HCT116 (cell line): ENCODE data around the gene NDUFB10. TPM values are rescaled to one million over a fixed set of nuclear protein-coding genes. Genes with fewer than 3 reads are reported as not detected.

ENCODE experiments used
- ATAC-seq: fragments of 200-7000 bp; cut with Tn5 transposase; 2 replicates; pipeline ENCODE4 v1.9.1; 2020; ENCODE audit warnings: mild to moderate bottlenecking, moderate library complexity
- BruUV-seq: library from RNA; stranded (reverse); fragments of 400-500 nt; replicated peaks from 2 replicates; lab custom pipeline; 2021; lab: Mats Ljungman, UMichigan
- CTCF ChIA-PET: fragments of 300-600 bp; sonication (Branson Sonifier 250); formaldehyde crosslinking; loops from one replicate; lab custom pipeline; 2021; ENCODE audit warnings: antibody characterized with exemption; lab: Charles Lee
- POLR2A ChIA-PET: fragments of 300-600, 350-600 bp; sonication (Branson Sonifier 250); formaldehyde crosslinking; loops from one replicate; lab custom pipeline; 2021; ENCODE audit warnings: antibody characterized with exemption; lab: Charles Lee
- RAD21 ChIA-PET, 2 experiments: fragments of 300-600 bp; sonication (Branson Sonifier 250); formaldehyde crosslinking; loops; one replicate each; lab custom pipeline; 2023; ENCODE audit warnings: low total read pairs in 2 of 2; ENCODE audit not compliant: uncharacterized antibody in 2 of 2, unreplicated experiment in 2 of 2, low non-redundant PET in 1 of 2; lab: Charles Lee
- DNase-seq: peaks from one replicate; pipeline ENCODE4 v3.0.0-alpha.2; 2010; ENCODE audit warnings: low read depth, low spot score
- H2AFZ ChIP-seq: fragments of 200-600 bp; shearing (Covaris generic), sonication (generic); 2 replicates; pipeline ENCODE4 v1.6.1; 2017; ENCODE audit warnings: low read depth, mixed run types, mixed read lengths, antibody characterized with exemption, low read length; ENCODE audit not compliant: poor library complexity, severe bottlenecking
- H3K27ac ChIP-seq: 2 replicates; pipeline ENCODE4 v1.5.1; 2012; ENCODE audit warnings: low read depth, low read length
- H3K27me3 ChIP-seq: fragments of 200-600 bp; sonication (generic); 2 replicates; pipeline ENCODE4 v1.6.1; 2016; ENCODE audit warnings: mixed run types, low read length, mixed read lengths; ENCODE audit not compliant: insufficient read depth
- H3K36me3 ChIP-seq, 2 experiments: fragments of 200-500 bp in 1 of 2; fragments of 200-600 bp in 1 of 2; sonication (Bioruptor generic) in 1 of 2; sonication (generic) in 1 of 2; 2 replicates each; pipeline versions ENCODE4 v1.5.1 to v1.6.1; 2014 to 2016; ENCODE audit warnings: low read length in 2 of 2, inconsistent platforms in 1 of 2, mixed read lengths in 1 of 2, mixed run types in 1 of 2; ENCODE audit not compliant: insufficient read depth in 2 of 2, control insufficient read depth in 1 of 2
- H3K4me1 ChIP-seq, 2 experiments: fragments of 200-600 bp in 1 of 2; sonication (generic) in 1 of 2; 2 replicates each; pipeline versions ENCODE4 v1.5.1 to v1.6.1; 2012 to 2017; ENCODE audit warnings: low read length in 2 of 2, inconsistent platforms in 1 of 2, mild to moderate bottlenecking in 1 of 2, mixed read lengths in 1 of 2, mixed run types in 1 of 2, moderate library complexity in 1 of 2; ENCODE audit not compliant: insufficient read depth in 2 of 2, control insufficient read depth in 1 of 2
- H3K4me2 ChIP-seq: fragments of 200-600 bp; sonication (generic); 2 replicates; pipeline ENCODE4 v1.6.1; 2017; ENCODE audit warnings: mixed run types, low read length, mixed read lengths
- H3K4me3 ChIP-seq, 2 experiments: fragments of 200-600 bp in 1 of 2; sonication (generic) in 1 of 2; replicated peaks in 1 of 2; 2 replicates each; pipeline ENCODE4 v1.5.1; 2011 to 2016; ENCODE audit warnings: low read length in 2 of 2, control low read depth in 1 of 2, low read depth in 1 of 2, mild to moderate bottlenecking in 1 of 2, mixed read lengths in 1 of 2, mixed run types in 1 of 2
- H3K79me2 ChIP-seq: fragments of 200-600 bp; sonication (generic); 2 replicates; pipeline ENCODE4 v1.6.1; 2017; ENCODE audit warnings: mild to moderate bottlenecking, mixed run types, low read length, moderate library complexity, mixed read lengths; ENCODE audit not compliant: insufficient read depth
- H3K9ac ChIP-seq: fragments of 200-600 bp; sonication (generic); 2 replicates; pipeline ENCODE4 v1.6.1; 2016; ENCODE audit warnings: low read length, mixed read lengths
- H3K9me2 ChIP-seq: fragments of 200-600 bp; sonication (generic), shearing (Covaris generic); 2 replicates; pipeline ENCODE4 v1.6.1; 2017; ENCODE audit warnings: mixed run types, mild to moderate bottlenecking, moderate library complexity; ENCODE audit not compliant: insufficient read depth
- H3K9me3 ChIP-seq, 2 experiments: fragments of 200-500 bp in 1 of 2; fragments of 200-600 bp in 1 of 2; sonication (Bioruptor generic) in 1 of 2; sonication (generic) in 1 of 2; 2 replicates each; pipeline ENCODE4 v1.6.1; 2014 to 2017; ENCODE audit warnings: low read length in 2 of 2, mixed read lengths in 2 of 2, inconsistent platforms in 1 of 2, low read depth in 1 of 2, mild to moderate bottlenecking in 1 of 2, mixed run types in 1 of 2, moderate library complexity in 1 of 2; ENCODE audit not compliant: control insufficient read depth in 1 of 2, insufficient read depth in 1 of 2
- H4K20me1 ChIP-seq: fragments of 200-600 bp; sonication (generic), shearing (Covaris generic); 2 replicates; pipeline ENCODE4 v1.6.1; 2017; ENCODE audit warnings: mixed run types, mild to moderate bottlenecking, moderate library complexity; ENCODE audit not compliant: insufficient read depth
- ATF3 ChIP-seq: IDR thresholded peaks from 2 replicates; pipeline ENCODE4 v1.6.1; 2012
- ELF1 ChIP-seq: IDR thresholded peaks from 2 replicates; pipeline ENCODE4 v1.6.1; 2012; ENCODE audit warnings: low read depth, borderline replicate concordance
- EZH2 ChIP-seq: fragments of 200-600 bp; sonication (generic); IDR thresholded peaks from 2 replicates; pipeline ENCODE4 v1.6.1; 2017; ENCODE audit warnings: antibody characterized with exemption, mixed run types
- FOSL1 ChIP-seq: IDR thresholded peaks from 2 replicates; pipeline ENCODE4 v1.6.1; 2012; ENCODE audit warnings: low read depth
- JUND ChIP-seq: IDR thresholded peaks from 2 replicates; pipeline ENCODE4 v1.6.1; 2012
- POLR2A ChIP-seq: IDR thresholded peaks from 2 replicates; pipeline ENCODE4 v1.7.0; 2011; ENCODE audit warnings: borderline replicate concordance; ENCODE audit not compliant: insufficient read depth, insufficient read length; ENCODE audit errors: extremely low read depth
- POLR2AphosphoS5 ChIP-seq: IDR thresholded peaks from 2 replicates; pipeline ENCODE4 v1.6.1; 2011; ENCODE audit warnings: mild to moderate bottlenecking, low read depth, low read length, moderate library complexity
- SP1 ChIP-seq: IDR thresholded peaks from 2 replicates; pipeline ENCODE4 v1.6.1; 2012; ENCODE audit warnings: low read depth
- ZBTB33 ChIP-seq: IDR thresholded peaks from 2 replicates; pipeline ENCODE4 v1.6.1; 2011; ENCODE audit warnings: mild to moderate bottlenecking, low read length, moderate library complexity; ENCODE audit not compliant: insufficient replicate concordance; ENCODE audit errors: extremely low read depth
- intact Hi-C: fragments of 100-400 bp; cut with micrococcal nuclease; formaldehyde crosslinking; loops from 2 replicates; pipeline ENCODE4 v1.10.0; 2022
- total RNA-seq: library from RNA; stranded (reverse); gene quantifications from one replicate; pipeline ENCODE4 v1.2.1, GENCODE V29; 2021; ENCODE audit not compliant: unreplicated experiment

Gene NDUFB10
- total RNA-seq, 1 experiment from 2014 or later, result 273 TPM

DNA sequence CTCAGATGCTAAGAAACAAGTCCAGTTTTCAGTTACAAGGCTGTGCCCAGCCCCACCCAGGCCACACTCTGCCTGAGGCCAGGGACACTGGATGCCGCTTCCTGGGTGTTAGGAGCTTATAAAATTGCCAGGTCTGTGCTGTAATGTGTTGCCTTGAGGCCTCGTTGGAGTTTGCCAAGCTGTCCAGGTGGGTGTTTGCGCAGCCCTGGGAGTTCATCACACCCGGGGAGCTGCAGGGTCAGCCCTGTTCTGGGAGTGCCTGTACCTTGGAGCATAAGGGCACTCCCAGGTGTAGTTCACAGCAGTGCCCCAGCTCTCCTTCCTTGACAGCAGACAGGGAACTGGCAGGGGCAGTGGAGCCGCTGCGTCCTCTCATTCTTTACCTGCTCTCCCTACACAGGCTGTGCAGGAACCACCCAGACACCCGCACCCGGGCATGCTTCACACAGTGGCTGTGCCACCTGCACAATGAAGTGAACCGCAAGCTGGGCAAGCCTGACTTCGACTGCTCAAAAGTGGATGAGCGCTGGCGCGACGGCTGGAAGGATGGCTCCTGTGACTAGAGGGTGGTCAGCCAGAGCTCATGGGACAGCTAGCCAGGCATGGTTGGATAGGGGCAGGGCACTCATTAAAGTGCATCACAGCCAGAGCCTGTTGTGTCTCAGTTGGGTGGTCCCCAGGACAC is 26.3 kb downstream of the NDUFB10 start:
- peaks cover 20% of the 10 kb centered on the region for H3K79me2 ChIP-seq
- H3K4me1 ChIP-seq, result peaks cover 41 to 57% of the 10 kb centered on the region in 2 experiments
- no peak overlapping the region for H2AFZ ChIP-seq
- ChIA-PET RAD21 (no interaction called here), CTCF (no interaction called here), POLR2A (interaction anchor here (12.5 kb wide), 1 partner anchor 20 kb away, joined by 104 read pairs; the partner anchor contains the start of genes RNF151 and RPS2)
- intact Hi-C loops, result no loop called here
- ATAC-seq, result no peak
- H3K9me2 ChIP-seq, result no peaks in the 10 kb centered on the region
- BruUV-seq, result no TSS peak
- peak overlapping the region; percentile 96 for H3K9ac ChIP-seq
- H4K20me1 ChIP-seq, result no peaks in the 10 kb centered on the region
- no peak for DNase-seq
- H3K36me3 ChIP-seq, result peaks cover 6 to 14% of the 10 kb centered on the region in 2 experiments; a peak in 2 of 4 replicates
- no peaks in the 10 kb centered on the region for H3K27me3 ChIP-seq
- peak overlapping the region; percentile 95 for H3K4me2 ChIP-seq
- H3K4me3 ChIP-seq, result peak overlapping the region; percentile 84 to 97
- peak overlapping the region; percentile 84 for H3K27ac ChIP-seq
- TF ChIP-seq ATF3 (no peak), FOSL1 (no peak), EZH2 (no peak), POLR2AphosphoS5 (no peak), SP1 (no peak), POLR2A (no peak), JUND (no peak), ZBTB33 (no peak), ELF1 (no peak)
- H3K9me3 ChIP-seq, result no peaks in the 10 kb centered on the region
